Measurements from ENCODE around the gene TP53I13. TPM values are rescaled to one million over a fixed set of nuclear protein-coding genes. Genes with fewer than 3 reads are reported as not detected.

Gene TP53I13
- total and polyA plus RNA-seq, 2 of the 13 experiments (the other 11 are each of a cell fraction or from before 2014, with no cell fraction given) = 16.9 to 25.7 TPM

DNA sequence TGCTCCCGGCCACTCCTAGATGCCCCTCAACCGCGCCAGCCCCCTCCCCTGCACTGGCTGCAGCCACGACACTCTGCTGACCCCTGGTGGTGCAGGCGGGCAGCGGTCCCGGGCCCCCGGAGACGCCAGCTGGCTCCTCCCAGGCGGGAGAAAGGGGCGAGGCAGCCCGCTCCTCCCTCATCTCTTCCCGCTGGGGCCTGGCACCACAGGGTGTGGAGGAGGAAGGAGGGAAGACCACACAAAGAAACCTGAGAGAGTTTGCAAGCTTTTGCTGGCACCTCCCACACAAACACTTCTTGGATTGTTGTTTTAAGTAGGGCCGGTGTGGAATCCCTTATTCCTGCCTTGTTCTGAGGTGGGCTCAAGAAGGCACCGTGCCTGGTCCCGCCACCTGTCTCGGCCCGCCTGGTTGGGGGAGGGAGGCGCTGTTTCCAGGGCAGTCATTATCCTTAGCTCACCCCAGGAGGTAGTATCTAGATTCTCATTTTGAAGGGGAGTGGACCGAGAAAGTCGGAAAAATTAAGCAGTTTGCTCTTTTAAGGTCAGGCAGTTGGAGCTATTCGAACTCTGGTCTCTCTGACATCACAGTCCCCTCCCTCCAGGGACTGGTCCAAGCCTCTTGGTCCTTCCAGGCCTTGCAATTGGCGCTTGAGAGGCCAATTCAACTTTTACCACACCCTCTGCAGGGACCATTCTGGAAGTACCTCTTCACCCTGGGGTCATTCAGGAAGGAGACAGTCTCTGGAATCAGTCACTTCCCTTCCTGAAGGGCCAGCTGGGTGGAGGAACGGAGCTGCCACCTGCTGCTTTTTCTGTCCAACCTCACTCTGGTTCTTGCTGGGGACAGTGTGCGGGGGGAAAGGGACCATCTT is 23.5 kb downstream of the TP53I13 start (continued):
- TF ChIP-seq, protein P1, sequence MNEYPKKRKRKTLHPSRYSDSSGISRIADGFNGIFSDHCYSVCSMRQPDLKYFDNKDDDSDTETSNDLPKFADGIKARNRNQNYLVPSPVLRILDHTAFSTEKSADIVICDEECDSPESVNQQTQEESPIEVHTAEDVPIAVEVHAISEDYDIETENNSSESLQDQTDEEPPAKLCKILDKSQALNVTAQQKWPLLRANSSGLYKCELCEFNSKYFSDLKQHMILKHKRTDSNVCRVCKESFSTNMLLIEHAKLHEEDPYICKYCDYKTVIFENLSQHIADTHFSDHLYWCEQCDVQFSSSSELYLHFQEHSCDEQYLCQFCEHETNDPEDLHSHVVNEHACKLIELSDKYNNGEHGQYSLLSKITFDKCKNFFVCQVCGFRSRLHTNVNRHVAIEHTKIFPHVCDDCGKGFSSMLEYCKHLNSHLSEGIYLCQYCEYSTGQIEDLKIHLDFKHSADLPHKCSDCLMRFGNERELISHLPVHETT (CRISPR knock-in tag; conservative IDR thresholded peaks at IDR 0.05) = 0 out of 2 replicates have a peak, but pooled peaks have one; percentile 16
- TF ChIP-seq, protein P2, sequence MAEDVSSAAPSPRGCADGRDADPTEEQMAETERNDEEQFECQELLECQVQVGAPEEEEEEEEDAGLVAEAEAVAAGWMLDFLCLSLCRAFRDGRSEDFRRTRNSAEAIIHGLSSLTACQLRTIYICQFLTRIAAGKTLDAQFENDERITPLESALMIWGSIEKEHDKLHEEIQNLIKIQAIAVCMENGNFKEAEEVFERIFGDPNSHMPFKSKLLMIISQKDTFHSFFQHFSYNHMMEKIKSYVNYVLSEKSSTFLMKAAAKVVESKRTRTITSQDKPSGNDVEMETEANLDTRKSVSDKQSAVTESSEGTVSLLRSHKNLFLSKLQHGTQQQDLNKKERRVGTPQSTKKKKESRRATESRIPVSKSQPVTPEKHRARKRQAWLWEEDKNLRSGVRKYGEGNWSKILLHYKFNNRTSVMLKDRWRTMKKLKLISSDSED (CRISPR knock-in tag; IDR thresholded peaks at IDR 0.05) = no peak
- TF ChIP-seq SIN3B (IDR thresholded peaks at IDR 0.05; ENCODE audit: low read length) = no peak; the same call in 1 of the 2 replicates
- no peak; the same call in 1 of the 2 replicates for TF ChIP-seq ARNTL (CRISPR knock-in tag; IDR thresholded peaks at IDR 0.05)
- TF ChIP-seq RARA (CRISPR knock-in tag; IDR thresholded peaks at IDR 0.05) = no peak
- TF ChIP-seq, protein P3, sequence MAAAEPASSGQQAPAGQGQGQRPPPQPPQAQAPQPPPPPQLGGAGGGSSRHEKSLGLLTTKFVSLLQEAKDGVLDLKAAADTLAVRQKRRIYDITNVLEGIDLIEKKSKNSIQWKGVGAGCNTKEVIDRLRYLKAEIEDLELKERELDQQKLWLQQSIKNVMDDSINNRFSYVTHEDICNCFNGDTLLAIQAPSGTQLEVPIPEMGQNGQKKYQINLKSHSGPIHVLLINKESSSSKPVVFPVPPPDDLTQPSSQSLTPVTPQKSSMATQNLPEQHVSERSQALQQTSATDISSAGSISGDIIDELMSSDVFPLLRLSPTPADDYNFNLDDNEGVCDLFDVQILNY (CRISPR knock-in tag; conservative IDR thresholded peaks at IDR 0.05) = no peak
- no peak for TF ChIP-seq ZMYM2 (CRISPR knock-in tag; IDR thresholded peaks at IDR 0.05)
- TF ChIP-seq ZNF335 (CRISPR knock-in tag; IDR thresholded peaks at IDR 0.05) = peak; percentile 98
- no peak for TF ChIP-seq ZNF678 (CRISPR knock-in tag; IDR thresholded peaks at IDR 0.05)
- no peak for TF ChIP-seq FOXK2 (IDR thresholded peaks at IDR 0.05)
- TF ChIP-seq ASH2L (IDR thresholded peaks at IDR 0.05; ENCODE audit: insufficient read length, low read depth, low read length) = no peak
- peak; percentile 62 for TF ChIP-seq HOXA3 (CRISPR knock-in tag; IDR thresholded peaks at IDR 0.05)
- peak; percentile 61 for TF ChIP-seq ZFX (CRISPR knock-in tag; IDR thresholded peaks at IDR 0.05; ENCODE audit: low read depth)
- TF ChIP-seq, protein P4, sequence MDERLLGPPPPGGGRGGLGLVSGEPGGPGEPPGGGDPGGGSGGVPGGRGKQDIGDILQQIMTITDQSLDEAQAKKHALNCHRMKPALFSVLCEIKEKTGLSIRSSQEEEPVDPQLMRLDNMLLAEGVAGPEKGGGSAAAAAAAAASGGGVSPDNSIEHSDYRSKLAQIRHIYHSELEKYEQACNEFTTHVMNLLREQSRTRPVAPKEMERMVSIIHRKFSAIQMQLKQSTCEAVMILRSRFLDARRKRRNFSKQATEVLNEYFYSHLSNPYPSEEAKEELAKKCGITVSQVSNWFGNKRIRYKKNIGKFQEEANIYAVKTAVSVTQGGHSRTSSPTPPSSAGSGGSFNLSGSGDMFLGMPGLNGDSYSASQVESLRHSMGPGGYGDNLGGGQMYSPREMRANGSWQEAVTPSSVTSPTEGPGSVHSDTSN (CRISPR knock-in tag; IDR thresholded peaks at IDR 0.05) = no peak
- no peak for TF ChIP-seq NR2F2 (IDR thresholded peaks at IDR 0.05; ENCODE audit: borderline replicate concordance, low read depth)
- no peak for TF ChIP-seq ZNF775 (CRISPR knock-in tag; IDR thresholded peaks at IDR 0.05; ENCODE audit: borderline replicate concordance)
- no peak for TF ChIP-seq CC2D1A (CRISPR knock-in tag; IDR thresholded peaks at IDR 0.05)
- TF ChIP-seq BRD4 (CRISPR knock-in tag; IDR thresholded peaks at IDR 0.05) = peak; percentile 24; the same call in 1 of the 2 replicates
- TF ChIP-seq, protein P5, sequence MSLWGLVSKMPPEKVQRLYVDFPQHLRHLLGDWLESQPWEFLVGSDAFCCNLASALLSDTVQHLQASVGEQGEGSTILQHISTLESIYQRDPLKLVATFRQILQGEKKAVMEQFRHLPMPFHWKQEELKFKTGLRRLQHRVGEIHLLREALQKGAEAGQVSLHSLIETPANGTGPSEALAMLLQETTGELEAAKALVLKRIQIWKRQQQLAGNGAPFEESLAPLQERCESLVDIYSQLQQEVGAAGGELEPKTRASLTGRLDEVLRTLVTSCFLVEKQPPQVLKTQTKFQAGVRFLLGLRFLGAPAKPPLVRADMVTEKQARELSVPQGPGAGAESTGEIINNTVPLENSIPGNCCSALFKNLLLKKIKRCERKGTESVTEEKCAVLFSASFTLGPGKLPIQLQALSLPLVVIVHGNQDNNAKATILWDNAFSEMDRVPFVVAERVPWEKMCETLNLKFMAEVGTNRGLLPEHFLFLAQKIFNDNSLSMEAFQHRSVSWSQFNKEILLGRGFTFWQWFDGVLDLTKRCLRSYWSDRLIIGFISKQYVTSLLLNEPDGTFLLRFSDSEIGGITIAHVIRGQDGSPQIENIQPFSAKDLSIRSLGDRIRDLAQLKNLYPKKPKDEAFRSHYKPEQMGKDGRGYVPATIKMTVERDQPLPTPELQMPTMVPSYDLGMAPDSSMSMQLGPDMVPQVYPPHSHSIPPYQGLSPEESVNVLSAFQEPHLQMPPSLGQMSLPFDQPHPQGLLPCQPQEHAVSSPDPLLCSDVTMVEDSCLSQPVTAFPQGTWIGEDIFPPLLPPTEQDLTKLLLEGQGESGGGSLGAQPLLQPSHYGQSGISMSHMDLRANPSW (CRISPR knock-in tag; IDR thresholded peaks at IDR 0.05; ENCODE audit: borderline replicate concordance) = 0 out of 2 replicates have a peak, but pooled peaks have one; percentile 29
- no peak for TF ChIP-seq SMAD3 (CRISPR knock-in tag; IDR thresholded peaks at IDR 0.05)
- TF ChIP-seq FOXC1 (CRISPR knock-in tag; IDR thresholded peaks at IDR 0.05; ENCODE audit: borderline replicate concordance) = no peak; the same call in 1 of the 2 replicates

Data from HepG2 (cell line).